Endometrial microvascular endothelial cells (primary cell): ENCODE measurements around the gene POLR1G. TPM values are rescaled to one million over a fixed set of nuclear protein-coding genes. Genes with fewer than 3 reads are reported as not detected.

Experiments used
- total RNA-seq: library from RNA; depleted of rRNA; stranded (reverse); fragments of >200 nt; gene quantifications from one replicate; pipeline ENCODE4 v1.2.3, GENCODE V29; 2015; ENCODE audit errors: inconsistent ontology term

POLR1G gene
- total RNA-seq, 1 donor from 2014 or later: 13.8 TPM

Other genes with a start within 250 kb of the POLR1G start
- not detected for gene NKPD1, start 245.7 kb upstream of the POLR1G start, total RNA-seq
- 8.8 TPM for gene TRAPPC6A, start 228.4 kb upstream of the POLR1G start, total RNA-seq
- 2.5 TPM for gene BLOC1S3, start 227.9 kb upstream of the POLR1G start, total RNA-seq
- 2.5 TPM for gene EXOC3L2, start 161.2 kb upstream of the POLR1G start, total RNA-seq
- gene MARK4, start 155.4 kb upstream of the POLR1G start, total RNA-seq: 12.7 TPM
- gene CKM, start 83.8 kb upstream of the POLR1G start, total RNA-seq: not detected
- not detected for gene KLC3, start 65.9 kb upstream of the POLR1G start, total RNA-seq
- 73.3 TPM for gene ERCC2, start 36.1 kb upstream of the POLR1G start, total RNA-seq
- gene PPP1R13L, start 1.6 kb upstream of the POLR1G start, total RNA-seq: 28.9 TPM
- gene ERCC1, start 17.3 kb downstream of the POLR1G start, total RNA-seq: 109 TPM
- gene FOSB, start 61.4 kb downstream of the POLR1G start, total RNA-seq: 0.84 TPM
- gene RTN2, start 90.4 kb downstream of the POLR1G start, total RNA-seq: 13.0 TPM
- 3.5 TPM for gene PPM1N, start 91.8 kb downstream of the POLR1G start, total RNA-seq
- 373 TPM for gene VASP, start 100.8 kb downstream of the POLR1G start, total RNA-seq
- 10.6 TPM for gene OPA3, start 178.2 kb downstream of the POLR1G start, total RNA-seq
- 42.0 TPM for gene GPR4, start 195.6 kb downstream of the POLR1G start, total RNA-seq
- 24.0 TPM for gene EML2, start 232.8 kb downstream of the POLR1G start, total RNA-seq